PFSK-1 (cell line): Measurements from ENCODE around the gene IGSF9.

ENCODE experiments used
- FOXP2 ChIP-seq: optimal IDR thresholded peaks from 2 replicates; pipeline ENCODE3; 2011; ENCODE audit warnings: borderline replicate concordance, control low read depth, inconsistent platforms; ENCODE audit not compliant: insufficient read depth; ENCODE audit errors: extremely low read length, extremely low read depth
- POLR2AphosphoS5 ChIP-seq: IDR thresholded peaks from 2 replicates; pipeline ENCODE4 v1.6.1; 2012; ENCODE audit warnings: low read depth, mild to moderate bottlenecking, control low read depth, low read length, moderate library complexity
- REST ChIP-seq, 2 experiments: IDR thresholded peaks; 2 replicates each; pipeline versions ENCODE4 v1.6.1 to v1.8.0; 2011 to 2012; ENCODE audit warnings: low read depth in 2 of 2, low read length in 2 of 2, control low read depth in 1 of 2, inconsistent platforms in 1 of 2, mild to moderate bottlenecking in 1 of 2, moderate library complexity in 1 of 2; ENCODE audit not compliant: insufficient read depth in 1 of 2
- SIN3A ChIP-seq: IDR thresholded peaks from 2 replicates; pipeline ENCODE4 v1.6.1; 2012; ENCODE audit warnings: mild to moderate bottlenecking, low read length, moderate library complexity, borderline replicate concordance; ENCODE audit not compliant: insufficient read depth
- TAF1 ChIP-seq: IDR thresholded peaks from 2 replicates; pipeline ENCODE4 v1.6.1; 2012; ENCODE audit warnings: low read length, control low read depth, borderline replicate concordance; ENCODE audit not compliant: insufficient read depth

Gene IGSF9

GRCh38 chr1:159920202-159920601 lies 25.2 kb downstream of the IGSF9 start:
- TF ChIP-seq REST (IDR thresholded peaks at IDR 0.05; ENCODE audit: insufficient read depth in 1 of 2, low read depth in 2 of 2, low read length in 2 of 2) (no peak), SIN3A (no peak)

- TF ChIP-seq REST (IDR thresholded peaks at IDR 0.05; ENCODE audit: insufficient read depth in 1 of 2, low read depth in 2 of 2, low read length in 2 of 2): no peak
- TF ChIP-seq SIN3A: no peak
- TF ChIP-seq POLR2AphosphoS5: no peak
- TF ChIP-seq FOXP2: no peak
- no peak for TF ChIP-seq TAF1
These were observed 26.1 kb downstream of the IGSF9 start for GRCh38 chr1:159919236-159919865.

- no peak for TF ChIP-seq FOXP2
These were observed 26.8 kb downstream of the IGSF9 start for GRCh38 chr1:159918352-159919200.

GRCh38 chr1:159917533-159918351 lies 27.7 kb downstream of the IGSF9 start:
- no peak for TF ChIP-seq REST (IDR thresholded peaks at IDR 0.05; ENCODE audit: insufficient read depth in 1 of 2, low read depth in 2 of 2, low read length in 2 of 2)
- TF ChIP-seq POLR2AphosphoS5: no peak
- TF ChIP-seq SIN3A: no peak
- TF ChIP-seq FOXP2: no peak
- no peak for TF ChIP-seq TAF1

- no peak for TF ChIP-seq FOXP2
- no peak for TF ChIP-seq TAF1
- TF ChIP-seq REST (IDR thresholded peaks at IDR 0.05; ENCODE audit: insufficient read depth in 1 of 2, low read depth in 2 of 2, low read length in 2 of 2): no peak
- no peak for TF ChIP-seq POLR2AphosphoS5
- no peak for TF ChIP-seq SIN3A
These were observed 29.0 kb downstream of the IGSF9 start for GRCh38 chr1:159916242-159917051.
